Muscle layer of duodenum (tissue), 2 donors: ENCODE measurements around the gene CLSTN2.

ENCODE experiments used
- H3K27ac ChIP-seq: one replicate; pipeline ENCODE4 v1.7.0; 2013; ENCODE audit warnings: mild to moderate bottlenecking, low read length
- H3K27me3 ChIP-seq: one replicate; pipeline ENCODE4 v1.7.0; 2013; ENCODE audit warnings: low read depth, mild to moderate bottlenecking, control low read depth, low read length
- H3K36me3 ChIP-seq, 2 donors: one replicate each; pipeline ENCODE4 v1.7.0; 2013; ENCODE audit warnings: low read length in 2 of 2, control low read depth in 1 of 2, mild to moderate bottlenecking in 1 of 2; ENCODE audit not compliant: insufficient read depth in 2 of 2, control insufficient read depth in 1 of 2
- H3K4me1 ChIP-seq, 2 donors: one replicate each; pipeline ENCODE4 v1.7.0; 2013; ENCODE audit warnings: low read length in 2 of 2, mild to moderate bottlenecking in 2 of 2, control low read depth in 1 of 2, moderate library complexity in 1 of 2; ENCODE audit not compliant: insufficient read depth in 2 of 2, control insufficient read depth in 1 of 2
- H3K4me3 ChIP-seq, 2 donors: one replicate each; pipeline ENCODE4 v1.7.0; 2013; ENCODE audit warnings: low read length in 2 of 2, low read depth in 1 of 2, mild to moderate bottlenecking in 1 of 2
- H3K9me3 ChIP-seq, 2 donors: one replicate each; pipeline ENCODE4 v1.7.0; 2013; ENCODE audit warnings: low read length in 2 of 2, control low read depth in 1 of 2, mild to moderate bottlenecking in 1 of 2; ENCODE audit not compliant: control insufficient read depth in 1 of 2
- donor health status: healthy.

The CLSTN2 gene

GRCh38 chr3:140203510-140203909 is 268.5 kb downstream of the CLSTN2 start:
- Histone ChIP-seq H3K4me1 (no peaks in the 10 kb centered on the region), H3K27me3 (no peaks in the 10 kb centered on the region), H3K9me3 (no peaks in the 10 kb centered on the region), H3K36me3 (no peaks in the 10 kb centered on the region), H3K27ac (no peak overlapping the region), H3K4me3 (no peak overlapping the region)

GRCh38 chr3:140204271-140204984 is 269.4 kb downstream of the CLSTN2 start:
- no peaks in the 10 kb centered on the region for H3K4me1 ChIP-seq
- H3K27ac ChIP-seq: no peak overlapping the region
- no peaks in the 10 kb centered on the region for H3K27me3 ChIP-seq
- H3K4me3 ChIP-seq: no peak overlapping the region
- H3K9me3 ChIP-seq: no peaks in the 10 kb centered on the region
- no peaks in the 10 kb centered on the region for H3K36me3 ChIP-seq

GRCh38 chr3:140205598-140205997 is 270.6 kb downstream of the CLSTN2 start:
- Histone ChIP-seq H3K27me3 (no peaks in the 10 kb centered on the region), H3K4me1 (no peaks in the 10 kb centered on the region), H3K4me3 (no peak overlapping the region), H3K9me3 (no peaks in the 10 kb centered on the region), H3K27ac (no peak overlapping the region), H3K36me3 (no peaks in the 10 kb centered on the region)

DNA sequence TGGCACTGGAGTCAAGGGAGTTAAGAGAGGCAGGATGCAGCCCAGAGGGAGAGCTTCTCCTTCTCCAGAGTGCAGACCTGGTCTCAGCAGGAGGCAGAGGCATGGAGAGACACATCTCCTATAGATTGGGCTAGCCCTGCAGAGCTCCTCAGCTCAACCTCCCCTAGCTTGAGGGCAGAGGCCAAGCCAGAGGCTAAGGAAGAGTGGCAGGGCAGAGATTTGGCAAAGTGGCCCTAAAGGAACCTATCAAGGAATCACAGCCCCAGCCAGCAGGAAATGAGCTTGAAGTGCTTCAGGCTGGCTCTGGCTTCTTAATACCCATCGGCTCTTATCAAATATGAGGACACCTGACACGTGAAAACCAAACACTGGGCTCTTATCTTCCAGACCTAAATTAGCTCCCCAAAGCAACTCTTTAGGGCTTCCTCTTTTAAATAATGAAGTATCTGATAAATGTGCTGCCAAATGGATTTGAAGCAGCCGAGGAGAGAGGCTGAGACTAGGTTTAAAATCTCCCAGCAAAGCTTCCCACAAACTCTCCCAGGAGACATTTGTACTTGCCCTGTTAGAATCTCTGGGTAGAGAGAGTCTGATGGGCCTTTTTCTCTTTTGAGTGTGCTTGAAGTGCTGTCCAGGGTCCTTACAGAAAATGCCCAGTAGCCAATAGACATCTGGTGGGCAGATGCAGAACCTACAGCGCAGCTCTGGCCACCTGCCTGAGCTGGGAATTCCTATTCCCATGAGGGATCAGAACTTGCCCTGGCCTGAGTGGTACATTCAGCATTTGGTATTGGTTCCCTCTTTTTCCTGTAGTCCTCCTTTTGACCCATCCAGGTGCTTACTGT is 271.4 kb downstream of the CLSTN2 start:
- Histone ChIP-seq H3K4me3 (no peak overlapping the region), H3K36me3 (no peaks in the 10 kb centered on the region), H3K9me3 (no peaks in the 10 kb centered on the region), H3K27ac (no peak overlapping the region), H3K27me3 (no peaks in the 10 kb centered on the region), H3K4me1 (no peaks in the 10 kb centered on the region)

- Histone ChIP-seq H3K4me3 (no peak overlapping the region), H3K27ac (no peak overlapping the region), H3K27me3 (no peaks in the 10 kb centered on the region), H3K9me3 (no peaks in the 10 kb centered on the region), H3K4me1 (no peaks in the 10 kb centered on the region), H3K36me3 (no peaks in the 10 kb centered on the region)
These were observed 272.6 kb downstream of the CLSTN2 start for GRCh38 chr3:140207541-140207940.

DNA sequence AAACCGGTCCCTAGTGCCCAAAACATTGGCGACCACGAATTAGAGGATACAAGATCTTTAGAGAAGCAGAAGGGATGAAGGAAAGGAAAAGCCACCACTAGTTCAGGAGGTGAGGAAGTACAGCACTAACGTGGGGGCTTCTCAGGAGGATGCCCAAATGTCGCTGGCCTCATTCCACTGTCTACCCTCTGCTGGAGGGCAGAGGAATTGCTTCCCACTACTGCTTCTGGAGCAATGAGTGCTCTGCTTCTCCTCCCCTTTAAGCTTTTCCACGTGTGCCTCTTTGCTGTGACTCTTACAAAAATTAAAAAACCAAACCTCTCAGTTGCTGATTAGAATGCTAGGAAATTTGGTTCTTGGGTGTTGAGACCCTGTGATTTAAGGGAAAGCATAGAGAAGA is 281.3 kb downstream of the CLSTN2 start:
- Histone ChIP-seq H3K4me1 (no peaks in the 10 kb centered on the region), H3K4me3 (no peak overlapping the region), H3K27ac (no peak overlapping the region), H3K9me3 (no peaks in the 10 kb centered on the region), H3K36me3 (no peaks in the 10 kb centered on the region), H3K27me3 (no peaks in the 10 kb centered on the region)

GRCh38 chr3:140219291-140219690 is 284.3 kb downstream of the CLSTN2 start:
- H3K4me1 ChIP-seq: no peaks in the 10 kb centered on the region
- H3K36me3 ChIP-seq: no peaks in the 10 kb centered on the region
- H3K9me3 ChIP-seq: no peaks in the 10 kb centered on the region
- no peak overlapping the region for H3K4me3 ChIP-seq
- no peaks in the 10 kb centered on the region for H3K27me3 ChIP-seq
- no peak overlapping the region for H3K27ac ChIP-seq

DNA sequence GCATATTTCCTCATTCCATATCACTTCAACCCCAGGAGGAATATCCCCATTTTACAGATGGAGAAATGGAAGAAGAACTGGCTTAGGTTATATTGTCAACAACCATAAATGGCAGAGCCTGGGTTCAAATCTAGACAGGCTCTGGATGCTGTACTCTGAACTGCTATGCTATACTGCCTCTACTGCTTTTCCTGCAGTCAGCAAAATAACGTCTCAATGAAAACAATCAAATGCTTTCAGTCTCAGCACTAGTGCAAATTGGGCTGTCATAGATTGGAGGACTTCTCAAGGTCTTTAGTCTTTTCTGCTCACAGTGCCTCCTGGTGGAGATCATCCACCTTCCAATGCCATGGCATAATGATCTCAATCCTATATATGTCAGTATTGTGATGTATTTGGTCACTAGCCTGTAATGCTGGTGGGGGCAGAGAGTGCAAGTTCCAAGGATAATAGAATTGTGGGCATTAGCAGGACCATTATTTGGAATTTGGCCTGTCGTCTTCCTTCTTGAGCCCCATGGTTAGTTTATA is 285.0 kb downstream of the CLSTN2 start:
- H3K9me3 ChIP-seq: no peaks in the 10 kb centered on the region
- H3K36me3 ChIP-seq: no peaks in the 10 kb centered on the region
- no peaks in the 10 kb centered on the region for H3K27me3 ChIP-seq
- H3K4me3 ChIP-seq: no peak overlapping the region
- no peak overlapping the region for H3K27ac ChIP-seq
- no peaks in the 10 kb centered on the region for H3K4me1 ChIP-seq

DNA sequence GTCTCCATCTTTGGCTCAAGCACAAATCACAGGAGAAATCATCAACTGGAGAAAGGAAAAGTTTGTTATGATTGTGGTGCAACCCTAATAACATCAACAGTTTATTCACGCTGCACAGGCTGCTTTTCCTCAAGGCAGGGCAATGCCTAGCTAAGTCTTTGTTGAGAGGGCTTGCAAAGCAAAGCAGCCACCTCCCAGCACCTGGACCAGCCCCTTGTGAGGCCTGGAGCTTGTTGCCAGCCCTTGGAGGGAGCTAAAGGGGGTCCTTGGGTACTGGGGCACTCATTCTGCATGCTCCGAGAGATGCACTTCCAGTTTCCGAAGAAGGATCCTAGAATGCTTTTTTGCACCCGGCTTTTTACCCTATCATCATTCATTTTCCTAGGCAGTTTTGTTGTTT is 288.2 kb downstream of the CLSTN2 start:
- Histone ChIP-seq H3K9me3 (no peaks in the 10 kb centered on the region), H3K27ac (no peak overlapping the region), H3K4me3 (no peak overlapping the region), H3K36me3 (no peaks in the 10 kb centered on the region), H3K27me3 (no peaks in the 10 kb centered on the region), H3K4me1 (no peaks in the 10 kb centered on the region)

- no peaks in the 10 kb centered on the region for H3K36me3 ChIP-seq
- no peak overlapping the region for H3K27ac ChIP-seq
- no peaks in the 10 kb centered on the region for H3K9me3 ChIP-seq
- H3K4me1 ChIP-seq: no peaks in the 10 kb centered on the region
- H3K4me3 ChIP-seq: no peak overlapping the region
- H3K27me3 ChIP-seq: no peaks in the 10 kb centered on the region
These were observed 288.6 kb downstream of the CLSTN2 start for GRCh38 chr3:140223631-140224030.

- Histone ChIP-seq H3K36me3 (no peaks in the 10 kb centered on the region), H3K4me1 (no peaks in the 10 kb centered on the region), H3K4me3 (no peak overlapping the region), H3K27me3 (no peaks in the 10 kb centered on the region), H3K9me3 (no peaks in the 10 kb centered on the region), H3K27ac (no peak overlapping the region)
These were observed 289.3 kb downstream of the CLSTN2 start for GRCh38 chr3:140224307-140224706.
